HEK293 (cell line): ENCODE data around the gene LRRC27.

Experiments used
- CTCF ChIA-PET: fragments of 350-600 bp; formaldehyde crosslinking; extraction: SDS; loops from one replicate; lab custom pipeline; 2021; ENCODE audit warnings: antibody characterized with exemption; lab: Yijun Ruan, JAX
- POLR2A ChIA-PET: fragments of 300-600 bp; formaldehyde crosslinking; extraction: SDS; loops from one replicate; lab custom pipeline; 2020; ENCODE audit warnings: antibody characterized with exemption, inconsistent platforms; lab: Yijun Ruan, JAX
- H3K27ac ChIP-seq: fragments of 200-500 bp; sonication (Bioruptor generic); 2 replicates; pipeline ENCODE4 v1.5.1; 2014; ENCODE audit warnings: low read depth, low read length, control low read depth, inconsistent platforms; ENCODE audit errors: extremely low read depth
- H3K36me3 ChIP-seq, 2 experiments: fragments of 200-500 bp in 1 of 2; sonication (Bioruptor generic) in 1 of 2; 1 replicate in 1 of 2; 2 replicates in 1 of 2; pipeline ENCODE4 v1.5.1; 2014 to 2017; ENCODE audit warnings: inconsistent platforms in 2 of 2, low read length in 2 of 2; ENCODE audit not compliant: control insufficient read depth in 2 of 2, insufficient read depth in 1 of 2
- H3K4me1 ChIP-seq: fragments of 200-500 bp; sonication (Bioruptor generic); 2 replicates; pipeline ENCODE4 v1.5.1; 2014; ENCODE audit warnings: mild to moderate bottlenecking, low read length, inconsistent platforms; ENCODE audit not compliant: control insufficient read depth, insufficient read depth
- H3K4me3 ChIP-seq: 2 replicates; pipeline ENCODE4 v1.5.1; 2011; ENCODE audit warnings: low read depth, mild to moderate bottlenecking, control low read depth, low read length, moderate library complexity
- H3K9me3 ChIP-seq: fragments of 200-500 bp; sonication (Bioruptor generic); 2 replicates; pipeline ENCODE4 v1.5.1; 2014; ENCODE audit warnings: low read depth, low read length, inconsistent platforms; ENCODE audit not compliant: control insufficient read depth, insufficient read depth
- EGR2 ChIP-seq: fragments of 450-650 bp; formaldehyde crosslinking; IDR thresholded peaks from 2 replicates; pipeline ENCODE4 v1.5.1; 2016; ENCODE audit warnings: low read depth, missing biosample characterization, missing genetic modification characterization
- OSR2 ChIP-seq: fragments of 450-650 bp; formaldehyde crosslinking; IDR thresholded peaks from 2 replicates; pipeline ENCODE4 v1.5.1; 2016; ENCODE audit warnings: missing biosample characterization, missing genetic modification characterization
- PRDM1 ChIP-seq: fragments of 450-650 bp; formaldehyde crosslinking; IDR thresholded peaks from 2 replicates; pipeline ENCODE4; 2016; ENCODE audit warnings: missing biosample characterization, missing genetic modification characterization
- SCRT1 ChIP-seq: fragments of 450-650 bp; formaldehyde crosslinking; IDR thresholded peaks from 2 replicates; pipeline ENCODE4 v1.5.1; 2016; ENCODE audit warnings: missing biosample characterization, missing genetic modification characterization, borderline replicate concordance
- SP2 ChIP-seq: fragments of 450-650 bp; formaldehyde crosslinking; IDR thresholded peaks from 2 replicates; pipeline ENCODE4 v1.5.1; 2016; ENCODE audit warnings: missing biosample characterization, missing genetic modification characterization
- ZBTB1 ChIP-seq: fragments of 450-650 bp; formaldehyde crosslinking; IDR thresholded peaks from 2 replicates; pipeline ENCODE4 v1.5.1; 2016; ENCODE audit warnings: missing biosample characterization, missing genetic modification characterization
- ZBTB17 ChIP-seq: fragments of 450-650 bp; formaldehyde crosslinking; IDR thresholded peaks from 2 replicates; pipeline ENCODE4 v1.5.1; 2016; ENCODE audit warnings: missing biosample characterization, missing genetic modification characterization
- ZIC2 ChIP-seq: fragments of 450-650 bp; formaldehyde crosslinking; IDR thresholded peaks from 2 replicates; pipeline ENCODE4 v1.5.1; 2016; ENCODE audit warnings: missing biosample characterization, missing genetic modification characterization
- ZNF10 ChIP-seq: fragments of 450-650 bp; formaldehyde crosslinking; IDR thresholded peaks from 2 replicates; pipeline ENCODE4 v1.5.1; 2017; ENCODE audit warnings: missing biosample characterization, missing genetic modification characterization
- ZNF169 ChIP-seq: fragments of 450-650 bp; formaldehyde crosslinking; IDR thresholded peaks from 2 replicates; pipeline ENCODE4 v1.5.1; 2016; ENCODE audit warnings: missing biosample characterization, missing genetic modification characterization
- ZNF175 ChIP-seq: fragments of 450-650 bp; formaldehyde crosslinking; IDR thresholded peaks from 2 replicates; pipeline ENCODE4 v1.5.1; 2016; ENCODE audit warnings: missing biosample characterization, missing genetic modification characterization
- ZNF350 ChIP-seq: fragments of 450-650 bp; formaldehyde crosslinking; IDR thresholded peaks from 2 replicates; pipeline ENCODE4 v1.5.0; 2017; ENCODE audit warnings: missing biosample characterization, mild to moderate bottlenecking, missing genetic modification characterization
- ZNF501 ChIP-seq: fragments of 450-650 bp; formaldehyde crosslinking; IDR thresholded peaks from 2 replicates; pipeline ENCODE4 v1.5.1; 2016; ENCODE audit warnings: missing biosample characterization, missing genetic modification characterization
- ZNF521 ChIP-seq: fragments of 450-650 bp; formaldehyde crosslinking; IDR thresholded peaks from 2 replicates; pipeline ENCODE4 v1.5.1; 2017; ENCODE audit warnings: missing biosample characterization, mild to moderate bottlenecking, missing genetic modification characterization
- ZNF544 ChIP-seq: fragments of 450-650 bp; formaldehyde crosslinking; IDR thresholded peaks from 2 replicates; pipeline ENCODE4 v1.5.0; 2017; ENCODE audit warnings: missing biosample characterization, missing genetic modification characterization
- ZNF571 ChIP-seq: fragments of 450-650 bp; formaldehyde crosslinking; IDR thresholded peaks from 2 replicates; pipeline ENCODE4 v1.5.0; 2017; ENCODE audit warnings: missing biosample characterization, missing genetic modification characterization
- ZNF610 ChIP-seq: fragments of 450-650 bp; formaldehyde crosslinking; IDR thresholded peaks from 2 replicates; pipeline ENCODE4 v1.5.1; 2016; ENCODE audit warnings: missing biosample characterization, missing genetic modification characterization, borderline replicate concordance
- ZNF670 ChIP-seq: fragments of 450-650 bp; formaldehyde crosslinking; IDR thresholded peaks from 2 replicates; pipeline ENCODE4 v1.5.1; 2016; ENCODE audit warnings: missing biosample characterization, missing genetic modification characterization, low read depth
- ZNF701 ChIP-seq: fragments of 450-650 bp; formaldehyde crosslinking; IDR thresholded peaks from 2 replicates; pipeline ENCODE4 v1.5.1; 2016; ENCODE audit warnings: missing biosample characterization, missing genetic modification characterization
- ZNF76 ChIP-seq: fragments of 450-650 bp; formaldehyde crosslinking; IDR thresholded peaks from 2 replicates; pipeline ENCODE4; 2016; ENCODE audit warnings: low read depth, missing biosample characterization, missing genetic modification characterization, borderline replicate concordance
- ZNF776 ChIP-seq: fragments of 450-650 bp; formaldehyde crosslinking; IDR thresholded peaks from 2 replicates; pipeline ENCODE4 v1.5.0; 2017; ENCODE audit warnings: missing biosample characterization, missing genetic modification characterization, borderline replicate concordance
- TF ChIP-seq, protein P1 (sequence below): fragments of 450-650 bp; formaldehyde crosslinking; IDR thresholded peaks from 2 replicates; pipeline ENCODE4 v1.5.1; 2017; ENCODE audit warnings: missing biosample characterization, missing genetic modification characterization
- TF ChIP-seq, protein P2 (sequence below): fragments of 450-650 bp; formaldehyde crosslinking; IDR thresholded peaks from 2 replicates; pipeline ENCODE4 v1.5.1; 2016; ENCODE audit warnings: missing biosample characterization, missing genetic modification characterization, borderline replicate concordance
- TF ChIP-seq, protein P3 (sequence below): fragments of 450-650 bp; formaldehyde crosslinking; optimal IDR thresholded peaks from 2 replicates; pipeline ENCODE3; 2016; ENCODE audit warnings: missing biosample characterization, mild to moderate bottlenecking, missing genetic modification characterization
- TF ChIP-seq, protein P4 (sequence below): fragments of 450-650 bp; formaldehyde crosslinking; IDR thresholded peaks from 2 replicates; pipeline ENCODE4 v1.5.0; 2017; ENCODE audit warnings: missing biosample characterization, missing genetic modification characterization, borderline replicate concordance
- TF ChIP-seq, protein P5 (sequence below): fragments of 450-650 bp; formaldehyde crosslinking; conservative IDR thresholded peaks from 2 replicates; pipeline ENCODE4 v1.5.1; 2016; ENCODE audit warnings: low read depth, missing biosample characterization, missing genetic modification characterization
- TF ChIP-seq, protein P6 (sequence below): fragments of 450-650 bp; formaldehyde crosslinking; IDR thresholded peaks from 2 replicates; pipeline ENCODE4 v1.5.1; 2016; ENCODE audit warnings: missing biosample characterization, missing genetic modification characterization

The LRRC27 gene

DNA sequence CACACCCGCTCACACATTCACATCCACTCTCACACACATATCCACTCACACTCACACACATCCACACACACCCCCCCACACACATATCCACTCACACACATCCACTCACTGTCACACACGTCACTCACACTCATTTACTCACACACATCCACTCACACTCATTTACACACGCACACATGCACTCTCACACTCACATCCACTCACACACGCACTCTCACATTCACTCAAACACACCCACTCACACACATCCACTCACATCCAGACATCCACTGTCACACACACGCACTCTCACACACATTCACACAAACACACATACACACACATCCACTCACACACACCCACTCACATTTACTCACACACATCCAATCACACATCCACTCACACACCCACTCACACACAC, 83.3 kb downstream of the LRRC27 start:
- H3K27ac ChIP-seq: no peak overlapping the region
- CTCF ChIA-PET: no interaction called here
- H3K9me3 ChIP-seq: no peaks in the 10 kb centered on the region
- peaks cover 3% of the 10 kb centered on the region; the same call in 1 of the 2 replicates for H3K4me1 ChIP-seq
- peaks cover 0 to 6% of the 10 kb centered on the region in 2 experiments; a peak in 1 of 3 replicates for H3K36me3 ChIP-seq
- POLR2A ChIA-PET: no interaction called here
- no peak overlapping the region for H3K4me3 ChIP-seq
- no peak for TF ChIP-seq ZNF350 (tag by site-specific recombination)
- TF ChIP-seq OSR2: no peak; the same call in 1 of the 2 replicates
- TF ChIP-seq ZNF776 (tag by site-specific recombination): 0 out of 2 replicates have a peak, but pooled peaks have one; percentile 29
- no peak for TF ChIP-seq ZIC2 (tag by site-specific recombination)
- no peak for TF ChIP-seq ZNF169 (tag by site-specific recombination)
- no peak for TF ChIP-seq SCRT1 (tag by site-specific recombination)
- TF ChIP-seq ZNF501: no peak
- peak; percentile 75; the same call in 1 of the 2 replicates for TF ChIP-seq ZNF571
- TF ChIP-seq ZNF10: no peak
- no peak for TF ChIP-seq ZNF544 (tag by site-specific recombination)
- peak; percentile 93 for TF ChIP-seq EGR2 (tag by site-specific recombination)
- TF ChIP-seq, protein P1, sequence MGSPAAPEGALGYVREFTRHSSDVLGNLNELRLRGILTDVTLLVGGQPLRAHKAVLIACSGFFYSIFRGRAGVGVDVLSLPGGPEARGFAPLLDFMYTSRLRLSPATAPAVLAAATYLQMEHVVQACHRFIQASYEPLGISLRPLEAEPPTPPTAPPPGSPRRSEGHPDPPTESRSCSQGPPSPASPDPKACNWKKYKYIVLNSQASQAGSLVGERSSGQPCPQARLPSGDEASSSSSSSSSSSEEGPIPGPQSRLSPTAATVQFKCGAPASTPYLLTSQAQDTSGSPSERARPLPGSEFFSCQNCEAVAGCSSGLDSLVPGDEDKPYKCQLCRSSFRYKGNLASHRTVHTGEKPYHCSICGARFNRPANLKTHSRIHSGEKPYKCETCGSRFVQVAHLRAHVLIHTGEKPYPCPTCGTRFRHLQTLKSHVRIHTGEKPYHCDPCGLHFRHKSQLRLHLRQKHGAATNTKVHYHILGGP (tag by site-specific recombination): peak; percentile 8; the same call in 1 of the 2 replicates
- TF ChIP-seq, protein P2, sequence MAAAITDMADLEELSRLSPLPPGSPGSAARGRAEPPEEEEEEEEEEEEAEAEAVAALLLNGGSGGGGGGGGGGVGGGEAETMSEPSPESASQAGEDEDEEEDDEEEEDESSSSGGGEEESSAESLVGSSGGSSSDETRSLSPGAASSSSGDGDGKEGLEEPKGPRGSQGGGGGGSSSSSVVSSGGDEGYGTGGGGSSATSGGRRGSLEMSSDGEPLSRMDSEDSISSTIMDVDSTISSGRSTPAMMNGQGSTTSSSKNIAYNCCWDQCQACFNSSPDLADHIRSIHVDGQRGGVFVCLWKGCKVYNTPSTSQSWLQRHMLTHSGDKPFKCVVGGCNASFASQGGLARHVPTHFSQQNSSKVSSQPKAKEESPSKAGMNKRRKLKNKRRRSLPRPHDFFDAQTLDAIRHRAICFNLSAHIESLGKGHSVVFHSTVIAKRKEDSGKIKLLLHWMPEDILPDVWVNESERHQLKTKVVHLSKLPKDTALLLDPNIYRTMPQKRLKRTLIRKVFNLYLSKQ (tag by site-specific recombination): no peak
- TF ChIP-seq, protein P3, sequence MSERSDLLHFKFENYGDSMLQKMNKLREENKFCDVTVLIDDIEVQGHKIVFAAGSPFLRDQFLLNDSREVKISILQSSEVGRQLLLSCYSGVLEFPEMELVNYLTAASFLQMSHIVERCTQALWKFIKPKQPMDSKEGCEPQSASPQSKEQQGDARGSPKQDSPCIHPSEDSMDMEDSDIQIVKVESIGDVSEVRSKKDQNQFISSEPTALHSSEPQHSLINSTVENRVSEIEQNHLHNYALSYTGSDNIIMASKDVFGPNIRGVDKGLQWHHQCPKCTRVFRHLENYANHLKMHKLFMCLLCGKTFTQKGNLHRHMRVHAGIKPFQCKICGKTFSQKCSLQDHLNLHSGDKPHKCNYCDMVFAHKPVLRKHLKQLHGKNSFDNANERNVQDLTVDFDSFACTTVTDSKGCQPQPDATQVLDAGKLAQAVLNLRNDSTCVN (tag by site-specific recombination): no peak
- no peak for TF ChIP-seq ZNF175 (tag by site-specific recombination)
- TF ChIP-seq, protein P4, sequence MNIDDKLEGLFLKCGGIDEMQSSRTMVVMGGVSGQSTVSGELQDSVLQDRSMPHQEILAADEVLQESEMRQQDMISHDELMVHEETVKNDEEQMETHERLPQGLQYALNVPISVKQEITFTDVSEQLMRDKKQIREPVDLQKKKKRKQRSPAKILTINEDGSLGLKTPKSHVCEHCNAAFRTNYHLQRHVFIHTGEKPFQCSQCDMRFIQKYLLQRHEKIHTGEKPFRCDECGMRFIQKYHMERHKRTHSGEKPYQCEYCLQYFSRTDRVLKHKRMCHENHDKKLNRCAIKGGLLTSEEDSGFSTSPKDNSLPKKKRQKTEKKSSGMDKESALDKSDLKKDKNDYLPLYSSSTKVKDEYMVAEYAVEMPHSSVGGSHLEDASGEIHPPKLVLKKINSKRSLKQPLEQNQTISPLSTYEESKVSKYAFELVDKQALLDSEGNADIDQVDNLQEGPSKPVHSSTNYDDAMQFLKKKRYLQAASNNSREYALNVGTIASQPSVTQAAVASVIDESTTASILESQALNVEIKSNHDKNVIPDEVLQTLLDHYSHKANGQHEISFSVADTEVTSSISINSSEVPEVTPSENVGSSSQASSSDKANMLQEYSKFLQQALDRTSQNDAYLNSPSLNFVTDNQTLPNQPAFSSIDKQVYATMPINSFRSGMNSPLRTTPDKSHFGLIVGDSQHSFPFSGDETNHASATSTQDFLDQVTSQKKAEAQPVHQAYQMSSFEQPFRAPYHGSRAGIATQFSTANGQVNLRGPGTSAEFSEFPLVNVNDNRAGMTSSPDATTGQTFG (tag by site-specific recombination): peak; percentile 64; the same call in 1 of the 2 replicates
- TF ChIP-seq ZNF610 (tag by site-specific recombination): no peak
- TF ChIP-seq, protein P5, sequence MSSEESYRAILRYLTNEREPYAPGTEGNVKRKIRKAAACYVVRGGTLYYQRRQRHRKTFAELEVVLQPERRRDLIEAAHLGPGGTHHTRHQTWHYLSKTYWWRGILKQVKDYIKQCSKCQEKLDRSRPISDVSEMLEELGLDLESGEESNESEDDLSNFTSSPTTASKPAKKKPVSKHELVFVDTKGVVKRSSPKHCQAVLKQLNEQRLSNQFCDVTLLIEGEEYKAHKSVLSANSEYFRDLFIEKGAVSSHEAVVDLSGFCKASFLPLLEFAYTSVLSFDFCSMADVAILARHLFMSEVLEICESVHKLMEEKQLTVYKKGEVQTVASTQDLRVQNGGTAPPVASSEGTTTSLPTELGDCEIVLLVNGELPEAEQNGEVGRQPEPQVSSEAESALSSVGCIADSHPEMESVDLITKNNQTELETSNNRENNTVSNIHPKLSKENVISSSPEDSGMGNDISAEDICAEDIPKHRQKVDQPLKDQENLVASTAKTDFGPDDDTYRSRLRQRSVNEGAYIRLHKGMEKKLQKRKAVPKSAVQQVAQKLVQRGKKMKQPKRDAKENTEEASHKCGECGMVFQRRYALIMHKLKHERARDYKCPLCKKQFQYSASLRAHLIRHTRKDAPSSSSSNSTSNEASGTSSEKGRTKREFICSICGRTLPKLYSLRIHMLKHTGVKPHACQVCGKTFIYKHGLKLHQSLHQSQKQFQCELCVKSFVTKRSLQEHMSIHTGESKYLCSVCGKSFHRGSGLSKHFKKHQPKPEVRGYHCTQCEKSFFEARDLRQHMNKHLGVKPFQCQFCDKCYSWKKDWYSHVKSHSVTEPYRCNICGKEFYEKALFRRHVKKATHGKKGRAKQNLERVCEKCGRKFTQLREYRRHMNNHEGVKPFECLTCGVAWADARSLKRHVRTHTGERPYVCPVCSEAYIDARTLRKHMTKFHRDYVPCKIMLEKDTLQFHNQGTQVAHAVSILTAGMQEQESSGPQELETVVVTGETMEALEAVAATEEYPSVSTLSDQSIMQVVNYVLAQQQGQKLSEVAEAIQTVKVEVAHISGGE (tag by site-specific recombination): no peak
- TF ChIP-seq PRDM1 (tag by site-specific recombination): peak; percentile 90
- no peak for TF ChIP-seq ZNF670
- TF ChIP-seq, protein P6, sequence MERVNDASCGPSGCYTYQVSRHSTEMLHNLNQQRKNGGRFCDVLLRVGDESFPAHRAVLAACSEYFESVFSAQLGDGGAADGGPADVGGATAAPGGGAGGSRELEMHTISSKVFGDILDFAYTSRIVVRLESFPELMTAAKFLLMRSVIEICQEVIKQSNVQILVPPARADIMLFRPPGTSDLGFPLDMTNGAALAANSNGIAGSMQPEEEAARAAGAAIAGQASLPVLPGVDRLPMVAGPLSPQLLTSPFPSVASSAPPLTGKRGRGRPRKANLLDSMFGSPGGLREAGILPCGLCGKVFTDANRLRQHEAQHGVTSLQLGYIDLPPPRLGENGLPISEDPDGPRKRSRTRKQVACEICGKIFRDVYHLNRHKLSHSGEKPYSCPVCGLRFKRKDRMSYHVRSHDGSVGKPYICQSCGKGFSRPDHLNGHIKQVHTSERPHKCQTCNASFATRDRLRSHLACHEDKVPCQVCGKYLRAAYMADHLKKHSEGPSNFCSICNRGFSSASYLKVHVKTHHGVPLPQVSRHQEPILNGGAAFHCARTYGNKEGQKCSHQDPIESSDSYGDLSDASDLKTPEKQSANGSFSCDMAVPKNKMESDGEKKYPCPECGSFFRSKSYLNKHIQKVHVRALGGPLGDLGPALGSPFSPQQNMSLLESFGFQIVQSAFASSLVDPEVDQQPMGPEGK: no peak
- TF ChIP-seq SP2: no peak
- TF ChIP-seq ZBTB17: no peak
- TF ChIP-seq ZNF701 (tag by site-specific recombination): no peak
- TF ChIP-seq ZBTB1 (tag by site-specific recombination): no peak
- no peak for TF ChIP-seq ZNF76
- 0 out of 2 replicates have a peak, but pooled peaks have one; percentile 86 for TF ChIP-seq ZNF521 (tag by site-specific recombination)
